T-helper 2 cell treated with Interferon-gamma antibody and Interleukin-4, amounts not matched to agents 5 μg/mL and 100 μg/mL, for 36 hours (primary cell): Measurements from ENCODE around the gene COL4A3.

ENCODE experiments used
- DNase-seq: peaks from one replicate; pipeline ENCODE4 v3.0.0; 2021; ENCODE audit warnings: low spot score
- H3K27ac Mint-ChIP-seq: one replicate; pipeline ENCODE4 v1.8.0; 2021; ENCODE audit warnings: mild to moderate bottlenecking, mixed read lengths
- H3K27me3 Mint-ChIP-seq: one replicate; pipeline ENCODE4 v1.8.0; 2021; ENCODE audit warnings: low read depth, mixed read lengths
- H3K36me3 Mint-ChIP-seq: one replicate; pipeline ENCODE4 v1.8.0; 2021; ENCODE audit warnings: low read depth, mixed read lengths
- H3K4me1 Mint-ChIP-seq: one replicate; pipeline ENCODE4 v1.8.0; 2021; ENCODE audit warnings: low read depth, mixed read lengths
- H3K4me3 Mint-ChIP-seq: one replicate; pipeline ENCODE4 v1.8.0; 2022; ENCODE audit warnings: mild to moderate bottlenecking, moderate library complexity, mixed read lengths
- H3K9me3 Mint-ChIP-seq: one replicate; pipeline ENCODE4 v1.8.0; 2021; ENCODE audit warnings: mixed read lengths

Gene COL4A3

GRCh38 chr2:227337442-227337841, 173.0 kb downstream of the COL4A3 start:
- DNase-seq = no peak
- no peak overlapping the region for H3K4me3 Mint-ChIP-seq
- H3K4me1 Mint-ChIP-seq = peaks cover 21% of the 10 kb centered on the region
- no peaks in the 10 kb centered on the region for H3K27me3 Mint-ChIP-seq
- H3K36me3 Mint-ChIP-seq = peaks cover 49% of the 10 kb centered on the region
- no peaks in the 10 kb centered on the region for H3K9me3 Mint-ChIP-seq
- H3K27ac Mint-ChIP-seq = no peak overlapping the region

- peaks cover 20% of the 10 kb centered on the region for H3K4me1 Mint-ChIP-seq
- no peaks in the 10 kb centered on the region for H3K27me3 Mint-ChIP-seq
- H3K9me3 Mint-ChIP-seq = no peaks in the 10 kb centered on the region
Measured at GRCh38 chr2:227339098-227339599, 174.7 kb downstream of the COL4A3 start.

GRCh38 chr2:227340106-227340505, 175.7 kb downstream of the COL4A3 start:
- Mint-ChIP-seq H3K27ac (no peak overlapping the region), H3K4me1 (peaks cover 11% of the 10 kb centered on the region), H3K27me3 (no peaks in the 10 kb centered on the region), H3K9me3 (no peaks in the 10 kb centered on the region), H3K36me3 (peaks cover 29% of the 10 kb centered on the region), H3K4me3 (no peak overlapping the region)
- no peak for DNase-seq

More at GRCh38 chr2:227339098-227339599, 174.7 kb downstream of the COL4A3 start:
- peaks cover 37% of the 10 kb centered on the region for H3K36me3 Mint-ChIP-seq
- no peak overlapping the region for H3K4me3 Mint-ChIP-seq
- no peak for DNase-seq
- H3K27ac Mint-ChIP-seq = no peak overlapping the region

GRCh38 chr2:227341553-227341952, 177.1 kb downstream of the COL4A3 start:
- no peaks in the 10 kb centered on the region for H3K9me3 Mint-ChIP-seq
- no peak for DNase-seq
- no peaks in the 10 kb centered on the region for H3K4me1 Mint-ChIP-seq
- no peak overlapping the region for H3K4me3 Mint-ChIP-seq
- H3K27ac Mint-ChIP-seq = no peak overlapping the region
- peaks cover 14% of the 10 kb centered on the region for H3K36me3 Mint-ChIP-seq
- H3K27me3 Mint-ChIP-seq = no peaks in the 10 kb centered on the region

GRCh38 chr2:227344231-227344630, 179.8 kb downstream of the COL4A3 start:
- no peaks in the 10 kb centered on the region for H3K9me3 Mint-ChIP-seq
- no peak overlapping the region for H3K27ac Mint-ChIP-seq
- no peaks in the 10 kb centered on the region for H3K27me3 Mint-ChIP-seq
- no peak for DNase-seq
- H3K36me3 Mint-ChIP-seq = peaks cover 12% of the 10 kb centered on the region
- no peak overlapping the region for H3K4me3 Mint-ChIP-seq
- H3K4me1 Mint-ChIP-seq = no peaks in the 10 kb centered on the region

- DNase-seq = no peak
- H3K4me3 Mint-ChIP-seq = no peak overlapping the region
- no peaks in the 10 kb centered on the region for H3K4me1 Mint-ChIP-seq
- H3K36me3 Mint-ChIP-seq = peaks cover 11% of the 10 kb centered on the region
- no peaks in the 10 kb centered on the region for H3K27me3 Mint-ChIP-seq
- no peak overlapping the region for H3K27ac Mint-ChIP-seq
- no peaks in the 10 kb centered on the region for H3K9me3 Mint-ChIP-seq
Measured at GRCh38 chr2:227347117-227347516, 182.7 kb downstream of the COL4A3 start.

GRCh38 chr2:227348324-227348723, 183.9 kb downstream of the COL4A3 start:
- H3K27ac Mint-ChIP-seq = no peak overlapping the region

GRCh38 chr2:227349989-227350612, 185.7 kb downstream of the COL4A3 start:
- Mint-ChIP-seq H3K9me3 (no peaks in the 10 kb centered on the region), H3K36me3 (peaks cover 10% of the 10 kb centered on the region), H3K27me3 (no peaks in the 10 kb centered on the region), H3K4me3 (no peak overlapping the region), H3K27ac (no peak overlapping the region), H3K4me1 (no peaks in the 10 kb centered on the region)
- DNase-seq = no peak

More at GRCh38 chr2:227348324-227348723, 183.9 kb downstream of the COL4A3 start:
- Mint-ChIP-seq H3K36me3 (peaks cover 9% of the 10 kb centered on the region), H3K4me1 (no peaks in the 10 kb centered on the region), H3K4me3 (no peak overlapping the region), H3K27me3 (no peaks in the 10 kb centered on the region), H3K9me3 (no peaks in the 10 kb centered on the region)
- DNase-seq = no peak

GRCh38 chr2:227351639-227352038, 187.2 kb downstream of the COL4A3 start:
- H3K27ac Mint-ChIP-seq = no peak overlapping the region

GRCh38 chr2:227360351-227360750, 195.9 kb downstream of the COL4A3 start:
- Mint-ChIP-seq H3K27ac (no peak overlapping the region), H3K4me3 (no peak overlapping the region), H3K9me3 (no peaks in the 10 kb centered on the region), H3K36me3 (peaks cover 20% of the 10 kb centered on the region), H3K27me3 (no peaks in the 10 kb centered on the region), H3K4me1 (no peaks in the 10 kb centered on the region)
- DNase-seq = no peak

More at GRCh38 chr2:227351639-227352038, 187.2 kb downstream of the COL4A3 start:
- Mint-ChIP-seq H3K36me3 (peaks cover 19% of the 10 kb centered on the region), H3K9me3 (no peaks in the 10 kb centered on the region), H3K4me1 (no peaks in the 10 kb centered on the region), H3K4me3 (no peak overlapping the region), H3K27me3 (no peaks in the 10 kb centered on the region)
- no peak for DNase-seq

GRCh38 chr2:227363756-227364155, 199.3 kb downstream of the COL4A3 start:
- DNase-seq = no peak
- no peak overlapping the region for H3K4me3 Mint-ChIP-seq
- no peaks in the 10 kb centered on the region for H3K9me3 Mint-ChIP-seq
- H3K36me3 Mint-ChIP-seq = peaks cover 6% of the 10 kb centered on the region
- H3K4me1 Mint-ChIP-seq = no peaks in the 10 kb centered on the region
- no peaks in the 10 kb centered on the region for H3K27me3 Mint-ChIP-seq
- no peak overlapping the region for H3K27ac Mint-ChIP-seq
